ENCODE measurements around the gene ADD3.

The ADD3 gene

GRCh38 chr10:110181911-110182310 lies 174.1 kb downstream of the ADD3 start:
- DNase-seq (ENCODE audit: low read depth): no peak

GRCh38 chr10:110184398-110184797 lies 176.6 kb downstream of the ADD3 start:
- no peak for DNase-seq (ENCODE audit: low read depth)

Measured in HS-5 (cell line).